Measurements from ENCODE around the gene ZNF283. TPM values are rescaled to one million over a fixed set of nuclear protein-coding genes. Genes with fewer than 3 reads are reported as not detected.

The ZNF283 gene
- total RNA-seq, 2 donors from 2014 or later, result 4.5 to 6.5 TPM

- no peak for DNase-seq (ENCODE audit: low spot score)
- peak within 1 kb of the TSS in 1 of 2 donors; percentile 2 for H3K4me3 ChIP-seq
- no peaks in the 10 kb centered on the region for H3K27me3 ChIP-seq
- TF ChIP-seq CTCF (IDR thresholded peaks at IDR 0.05), result no peak
- no peaks in the 10 kb centered on the region for H3K36me3 ChIP-seq
- peaks cover 0 to 6% of the 10 kb centered on the region in 2 donors for H3K4me1 ChIP-seq
- H3K9me3 ChIP-seq, result no peaks in the 10 kb centered on the region
- peak within 1 kb of the TSS in 1 of 2 donors; percentile 11 for H3K27ac ChIP-seq
Observed at GRCh38 chr19:43780706-43781525, 46.2 kb upstream of the ZNF283 start, which contains the start of gene KCNN4. TSS of gene KCNN4 (minus strand) at chr19:43780973. CDS start at chr19:43780861, 112 bp downstream.

GRCh38 chr19:43781630-43782310 is 45.4 kb upstream of the ZNF283 start:
- peaks cover 0 to 6% of the 10 kb centered on the region in 2 donors for H3K4me1 ChIP-seq
- no peaks in the 10 kb centered on the region for H3K9me3 ChIP-seq
- no peak overlapping the region for H3K27ac ChIP-seq
- no peak for TF ChIP-seq CTCF (IDR thresholded peaks at IDR 0.05)
- H3K27me3 ChIP-seq, result no peaks in the 10 kb centered on the region
- H3K36me3 ChIP-seq, result no peaks in the 10 kb centered on the region
- H3K4me3 ChIP-seq, result no peak overlapping the region
- no peak for DNase-seq (ENCODE audit: low spot score)

GRCh38 chr19:43782311-43782660 is 44.8 kb upstream of the ZNF283 start:
- no peak overlapping the region for H3K27ac ChIP-seq
- peaks cover 0 to 6% of the 10 kb centered on the region in 2 donors for H3K4me1 ChIP-seq
- H3K27me3 ChIP-seq, result no peaks in the 10 kb centered on the region

GRCh38 chr19:43782689-43783231 is 44.4 kb upstream of the ZNF283 start:
- Histone ChIP-seq H3K9me3 (no peaks in the 10 kb centered on the region), H3K27me3 (no peaks in the 10 kb centered on the region), H3K4me3 (no peak overlapping the region), H3K27ac (no peak overlapping the region), H3K36me3 (no peaks in the 10 kb centered on the region), H3K4me1 (peaks cover 0 to 6% of the 10 kb centered on the region in 2 donors)
- no peak for DNase-seq (ENCODE audit: low spot score)
- TF ChIP-seq CTCF (IDR thresholded peaks at IDR 0.05), result no peak

More at GRCh38 chr19:43782311-43782660, 44.8 kb upstream of the ZNF283 start:
- no peaks in the 10 kb centered on the region for H3K9me3 ChIP-seq
- H3K36me3 ChIP-seq, result no peaks in the 10 kb centered on the region
- no peak for DNase-seq (ENCODE audit: low spot score)
- no peak overlapping the region for H3K4me3 ChIP-seq
- TF ChIP-seq CTCF (IDR thresholded peaks at IDR 0.05), result no peak

GRCh38 chr19:43783636-43784035 is 43.5 kb upstream of the ZNF283 start:
- no peaks in the 10 kb centered on the region for H3K36me3 ChIP-seq
- H3K27ac ChIP-seq, result no peak overlapping the region
- DNase-seq (ENCODE audit: low spot score), result no peak
- H3K4me3 ChIP-seq, result no peak overlapping the region
- H3K27me3 ChIP-seq, result no peaks in the 10 kb centered on the region
- no peak for TF ChIP-seq CTCF (IDR thresholded peaks at IDR 0.05)
- H3K4me1 ChIP-seq, result peaks cover 0 to 6% of the 10 kb centered on the region in 2 donors
- no peaks in the 10 kb centered on the region for H3K9me3 ChIP-seq
